DMS53 (cell line): Measurements from ENCODE around the gene TRPM7.
A peak's percentile ranks its signal among the peaks of the same experiment; 100 is the strongest.
"Not testable (repeated sequence)": the region's sequence is repeated elsewhere in the genome, so short reads cannot be mapped to it uniquely, and the experiment has no call there.

Source experiments
- DNase-seq: peaks from one replicate; lab custom pipeline; 2025; lab: John Stamatoyannopoulos, UW

Gene TRPM7, protein sequence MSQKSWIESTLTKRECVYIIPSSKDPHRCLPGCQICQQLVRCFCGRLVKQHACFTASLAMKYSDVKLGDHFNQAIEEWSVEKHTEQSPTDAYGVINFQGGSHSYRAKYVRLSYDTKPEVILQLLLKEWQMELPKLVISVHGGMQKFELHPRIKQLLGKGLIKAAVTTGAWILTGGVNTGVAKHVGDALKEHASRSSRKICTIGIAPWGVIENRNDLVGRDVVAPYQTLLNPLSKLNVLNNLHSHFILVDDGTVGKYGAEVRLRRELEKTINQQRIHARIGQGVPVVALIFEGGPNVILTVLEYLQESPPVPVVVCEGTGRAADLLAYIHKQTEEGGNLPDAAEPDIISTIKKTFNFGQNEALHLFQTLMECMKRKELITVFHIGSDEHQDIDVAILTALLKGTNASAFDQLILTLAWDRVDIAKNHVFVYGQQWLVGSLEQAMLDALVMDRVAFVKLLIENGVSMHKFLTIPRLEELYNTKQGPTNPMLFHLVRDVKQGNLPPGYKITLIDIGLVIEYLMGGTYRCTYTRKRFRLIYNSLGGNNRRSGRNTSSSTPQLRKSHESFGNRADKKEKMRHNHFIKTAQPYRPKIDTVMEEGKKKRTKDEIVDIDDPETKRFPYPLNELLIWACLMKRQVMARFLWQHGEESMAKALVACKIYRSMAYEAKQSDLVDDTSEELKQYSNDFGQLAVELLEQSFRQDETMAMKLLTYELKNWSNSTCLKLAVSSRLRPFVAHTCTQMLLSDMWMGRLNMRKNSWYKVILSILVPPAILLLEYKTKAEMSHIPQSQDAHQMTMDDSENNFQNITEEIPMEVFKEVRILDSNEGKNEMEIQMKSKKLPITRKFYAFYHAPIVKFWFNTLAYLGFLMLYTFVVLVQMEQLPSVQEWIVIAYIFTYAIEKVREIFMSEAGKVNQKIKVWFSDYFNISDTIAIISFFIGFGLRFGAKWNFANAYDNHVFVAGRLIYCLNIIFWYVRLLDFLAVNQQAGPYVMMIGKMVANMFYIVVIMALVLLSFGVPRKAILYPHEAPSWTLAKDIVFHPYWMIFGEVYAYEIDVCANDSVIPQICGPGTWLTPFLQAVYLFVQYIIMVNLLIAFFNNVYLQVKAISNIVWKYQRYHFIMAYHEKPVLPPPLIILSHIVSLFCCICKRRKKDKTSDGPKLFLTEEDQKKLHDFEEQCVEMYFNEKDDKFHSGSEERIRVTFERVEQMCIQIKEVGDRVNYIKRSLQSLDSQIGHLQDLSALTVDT (N-terminal part only)

DNA sequence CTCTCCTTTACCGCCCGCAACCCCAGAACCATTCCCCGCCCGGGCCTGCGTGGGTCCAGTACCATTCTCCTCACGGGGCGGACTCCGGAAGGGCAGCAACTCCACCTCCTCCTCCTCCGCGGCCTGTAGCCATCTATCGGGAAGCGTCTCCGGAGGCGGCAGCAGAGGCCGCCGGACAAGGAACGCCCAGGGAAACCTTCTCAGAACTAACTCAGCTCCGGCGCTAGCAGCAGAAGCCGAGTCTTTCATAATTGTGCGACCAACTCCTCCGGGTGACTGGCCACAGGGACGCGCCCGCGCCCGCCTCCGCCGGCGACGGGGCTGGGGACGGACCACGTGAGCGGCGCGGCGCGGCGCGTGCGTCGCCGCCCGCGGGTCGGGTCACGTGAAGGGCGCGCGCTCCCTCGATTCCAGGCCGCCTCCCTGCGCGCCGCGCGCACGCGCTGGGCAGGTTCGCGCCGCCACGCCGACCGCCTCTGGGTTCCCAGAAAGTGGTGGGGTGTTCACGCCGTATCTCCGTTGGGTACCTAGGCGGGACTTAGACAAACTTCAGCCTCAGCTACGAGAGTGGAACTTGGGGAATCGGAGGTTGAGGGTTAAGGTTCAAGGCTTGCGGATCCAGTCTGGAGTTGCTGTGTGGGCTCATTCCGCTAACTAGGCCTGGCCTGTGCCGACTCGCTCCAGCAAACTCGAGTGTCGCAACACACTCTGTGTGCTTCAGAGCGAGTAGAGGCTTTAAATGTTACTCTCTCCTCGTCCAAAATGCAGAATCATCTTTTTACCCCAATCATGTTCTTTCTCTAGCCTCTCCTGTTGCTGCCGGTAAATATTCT, at the start of gene TRPM7:
TSS of gene TRPM7 (minus strand) at position 329 of the 833 bp plus-strand sequence. CDS start at position 65, 264 bp downstream.
- DNase-seq, result peak; percentile 93

DNA sequence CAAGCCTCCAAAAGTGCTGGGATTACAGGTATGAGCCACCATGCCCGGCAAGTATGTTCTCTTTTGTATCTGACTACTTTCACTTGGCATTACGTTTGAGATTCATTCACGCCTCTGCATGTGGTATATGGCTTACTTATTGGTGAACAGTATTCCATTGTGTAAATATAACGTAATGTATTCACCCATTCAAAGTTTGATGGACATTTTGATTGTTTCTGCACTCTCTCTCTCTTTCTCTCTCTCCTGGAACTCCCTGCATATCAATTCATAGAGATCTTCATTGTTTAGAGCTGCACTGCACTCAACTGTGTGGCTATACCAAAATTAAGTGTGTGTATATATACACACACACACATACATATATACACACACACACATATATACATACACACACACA, 48.6 kb upstream of the TRPM7 start:
- no peak for DNase-seq

DNA sequence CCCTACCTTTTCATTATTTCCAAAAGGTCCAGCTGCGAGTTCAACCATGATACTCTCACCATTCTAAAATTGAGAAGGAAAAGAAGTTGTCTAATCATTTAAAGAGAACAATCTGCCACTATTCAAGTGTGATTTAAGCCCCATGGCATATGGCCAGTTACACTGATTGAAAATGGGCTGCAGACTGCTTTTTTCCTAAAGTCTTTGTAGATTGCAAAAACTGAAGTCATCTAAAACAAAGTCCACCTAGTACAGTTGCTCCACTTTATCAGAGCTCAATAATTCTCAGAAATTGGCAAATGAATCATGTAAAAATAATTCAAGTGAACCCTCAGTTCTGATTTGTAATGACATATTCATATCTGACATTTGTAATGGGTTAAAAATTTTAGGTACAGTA, 39.7 kb upstream of the TRPM7 start:
- DNase-seq, result no peak

DNA sequence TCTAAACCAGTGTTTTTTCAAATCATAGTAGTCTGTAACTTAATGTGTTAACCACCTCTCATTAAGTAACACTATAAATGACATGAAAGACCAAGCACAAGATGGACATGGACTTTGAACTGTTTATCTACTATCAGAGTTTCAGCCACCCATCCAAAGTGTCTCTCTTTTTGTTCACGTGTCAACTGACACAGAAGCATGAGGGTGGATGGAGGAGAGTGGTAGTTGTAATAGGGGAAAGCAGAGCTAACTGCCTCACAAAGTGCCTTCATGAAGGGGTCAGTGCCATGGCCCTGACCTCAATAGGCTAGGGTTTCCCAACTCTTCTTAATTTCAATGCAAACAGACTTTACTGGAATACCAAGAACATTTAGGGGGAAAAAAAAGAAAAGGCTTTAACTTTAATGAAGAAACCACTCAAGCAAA, 32.1 kb upstream of the TRPM7 start:
- DNase-seq, result peak; percentile 13

DNA sequence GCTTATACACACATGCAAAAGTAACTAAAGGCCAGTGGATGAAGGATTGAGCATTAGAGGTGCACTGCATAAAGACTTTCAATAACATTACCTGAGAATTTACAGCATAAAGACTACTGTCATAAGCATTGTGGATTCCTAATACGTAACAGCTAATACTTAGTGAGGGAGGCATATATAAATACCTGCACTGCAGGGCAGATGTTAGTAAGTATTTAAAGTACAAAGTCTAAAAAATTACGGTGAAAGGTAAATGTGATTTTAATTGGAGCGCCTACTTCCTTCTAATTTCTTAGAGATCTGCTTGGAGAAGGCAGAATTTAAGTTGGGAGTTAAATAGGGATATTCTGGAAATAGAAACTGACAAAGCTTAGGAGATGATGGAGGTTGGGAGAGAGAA, 25.4 kb upstream of the TRPM7 start:
- no peak for DNase-seq

DNA sequence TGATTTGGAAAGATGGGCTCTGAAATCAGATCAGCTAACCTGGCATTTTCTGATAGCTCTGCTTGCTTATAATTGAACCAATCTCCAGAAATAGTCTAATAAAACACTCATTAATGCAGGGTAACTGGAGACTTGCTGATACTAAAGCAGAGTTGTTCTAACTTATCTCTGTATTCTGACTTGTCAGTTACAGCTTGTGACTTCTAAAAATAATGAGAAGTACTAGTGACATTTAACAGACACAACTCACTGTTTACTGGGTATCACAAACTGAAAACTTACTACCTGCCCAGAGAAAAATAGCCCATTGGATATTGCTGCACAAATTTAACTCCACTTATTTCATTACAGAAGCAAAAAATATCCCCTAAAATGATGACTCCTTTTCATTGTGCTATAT, 24.0 kb upstream of the TRPM7 start:
- DNase-seq, result no peak

DNA sequence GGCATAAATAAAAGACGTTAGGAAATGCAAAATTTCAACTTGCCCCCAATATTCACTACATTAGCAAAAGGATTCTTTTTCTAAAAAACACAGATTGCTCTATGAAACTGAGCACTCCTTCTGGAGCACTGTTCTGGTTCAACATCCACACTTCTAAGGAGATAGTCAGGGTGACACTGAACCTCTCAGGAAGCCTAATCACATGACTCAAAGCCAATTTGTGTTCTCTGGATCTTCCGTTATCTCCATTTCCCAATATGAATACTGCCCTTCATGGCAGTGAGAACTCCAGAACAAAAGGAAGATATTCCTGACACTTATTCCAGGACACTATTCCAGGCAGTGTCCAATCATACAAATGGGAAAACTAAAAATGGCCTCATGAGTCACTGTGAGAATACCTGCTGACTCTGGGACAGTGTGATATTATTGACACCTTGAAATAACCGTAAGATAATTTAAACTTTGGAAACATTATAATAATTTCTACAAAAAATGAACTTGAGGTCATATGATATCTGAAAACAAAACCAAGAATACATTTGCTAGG, 21.4 kb upstream of the TRPM7 start:
- DNase-seq, result no peak

DNA sequence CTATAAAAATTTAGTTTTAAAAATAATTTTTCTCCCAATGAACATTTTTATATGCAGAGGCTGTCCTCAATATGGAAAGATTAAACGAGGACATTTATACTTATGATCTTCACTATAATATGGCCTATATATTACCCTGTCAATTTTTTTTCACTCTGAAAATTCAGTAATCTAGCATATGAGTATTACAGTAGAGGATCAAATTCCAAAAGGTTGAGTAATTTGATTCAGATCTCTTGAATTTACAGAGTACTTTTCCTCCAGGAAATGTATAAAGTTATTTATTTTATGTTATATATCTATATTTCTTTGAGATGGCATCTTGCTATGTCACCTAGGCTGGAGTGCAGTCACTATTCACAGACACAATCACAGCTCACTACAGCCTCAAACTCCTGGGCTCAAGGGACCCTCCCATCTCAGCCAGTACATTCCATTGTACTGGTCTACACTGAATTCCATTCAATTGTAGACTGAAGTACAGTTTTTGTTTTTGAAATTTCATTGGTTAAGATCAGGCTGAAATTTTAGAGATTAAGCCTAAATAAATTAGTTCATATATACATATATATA, 16.3 kb upstream of the TRPM7 start:
- no peak for DNase-seq

DNA sequence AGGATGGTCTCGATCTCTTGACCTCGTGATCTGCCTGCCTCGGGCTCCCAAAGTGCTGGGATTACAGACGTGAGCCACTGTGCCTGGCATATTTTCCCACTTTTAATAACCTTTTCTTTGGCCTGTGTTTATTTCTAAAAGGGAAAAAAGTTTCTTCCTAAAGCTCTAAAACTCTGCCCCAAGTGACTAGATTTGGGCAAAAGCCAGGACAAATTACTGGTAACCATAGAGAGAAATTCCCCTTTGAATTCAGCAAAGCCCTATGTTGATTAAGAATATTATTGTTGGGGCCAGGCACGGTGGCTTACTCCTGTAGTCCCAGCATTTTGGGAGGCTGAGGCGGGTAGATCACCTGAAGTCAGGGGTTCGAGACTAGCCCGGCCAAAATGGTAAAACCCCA, 11.5 kb upstream of the TRPM7 start:
- DNase-seq, result no peak

DNA sequence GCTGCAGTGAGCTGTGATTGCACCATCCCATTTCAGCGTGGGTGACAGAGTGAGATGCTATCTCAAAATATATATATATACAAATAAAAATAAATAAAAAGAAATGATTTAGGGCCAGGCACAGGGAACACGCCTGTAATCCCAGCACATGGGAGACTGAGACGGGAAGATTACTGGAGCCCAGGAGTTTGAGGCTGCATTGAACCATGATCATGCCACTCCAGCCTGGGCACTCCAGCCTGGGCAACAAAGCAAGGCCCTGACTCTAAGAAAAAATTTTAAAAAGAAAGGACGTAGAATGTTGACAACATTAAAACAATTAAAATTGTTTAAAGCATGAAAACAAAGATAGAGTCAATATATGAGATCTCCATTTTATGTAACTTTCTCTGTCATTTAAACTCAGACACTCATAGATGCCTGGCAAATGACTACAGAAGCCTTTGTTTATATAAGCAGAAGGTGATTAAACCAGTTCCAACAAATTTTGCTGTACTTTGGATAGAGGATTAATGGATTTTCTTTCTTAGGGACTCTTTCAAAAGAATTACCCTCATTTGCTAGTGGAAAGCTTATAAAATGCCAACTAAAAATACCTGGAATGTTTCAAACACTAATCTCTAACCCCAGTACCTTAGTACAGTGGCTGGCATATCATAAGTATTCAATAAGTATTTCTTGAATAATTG, 10.7 kb upstream of the TRPM7 start:
- DNase-seq, result no peak

DNA sequence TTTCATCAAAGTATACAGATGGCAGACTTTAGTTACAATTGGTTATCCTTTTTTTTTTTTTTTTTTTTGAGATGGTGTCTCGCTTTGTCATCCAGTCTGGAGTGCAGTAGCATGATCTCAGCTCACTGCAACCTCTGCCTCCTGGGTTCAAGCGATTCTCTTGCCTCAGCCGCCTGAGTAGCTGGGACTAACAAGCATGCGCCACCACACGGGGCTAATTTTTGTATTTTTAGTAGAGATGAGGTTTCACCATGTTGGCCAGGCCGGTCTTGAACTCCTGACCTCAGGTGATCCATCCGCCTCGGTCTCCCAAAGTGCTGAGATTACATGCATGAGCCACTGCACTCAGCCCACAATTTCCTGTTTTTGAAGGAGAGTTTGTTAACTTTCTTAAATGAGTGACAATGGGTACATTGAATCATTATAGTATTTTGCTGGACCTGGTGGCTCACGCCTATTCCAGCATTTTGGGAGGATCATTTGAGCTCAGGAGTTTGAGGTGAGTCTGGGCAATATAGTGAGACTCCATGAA, 8.1 kb upstream of the TRPM7 start:
- not testable (repeated sequence) for DNase-seq

DNA sequence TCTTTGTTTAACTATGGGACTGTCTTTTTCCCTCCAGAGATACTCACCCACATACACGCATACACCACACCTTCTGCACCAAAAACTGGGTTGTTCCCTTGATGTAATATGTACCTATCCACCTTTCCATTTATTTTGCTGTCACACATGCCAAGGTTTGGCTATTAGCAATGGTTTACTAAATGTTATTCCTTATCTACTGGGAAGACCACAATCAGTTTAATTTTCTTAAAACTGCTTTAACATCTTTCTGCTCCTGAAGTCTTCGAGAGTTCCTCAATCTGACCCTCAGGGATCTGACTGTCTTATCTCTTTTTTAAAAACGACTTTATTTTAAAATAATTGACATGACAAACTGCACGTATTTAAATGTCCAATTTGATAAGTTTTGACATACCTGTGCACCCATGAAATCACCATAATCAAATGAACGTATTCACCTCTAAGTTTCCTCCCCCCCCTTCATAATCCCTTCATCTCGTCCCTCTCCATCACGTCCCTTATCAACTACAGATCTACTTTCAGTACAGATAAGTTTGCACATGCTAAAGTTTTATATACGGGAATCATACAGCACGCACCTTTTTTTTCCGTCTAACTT, 805 bp upstream of the TRPM7 start:
- no peak for DNase-seq

DNA sequence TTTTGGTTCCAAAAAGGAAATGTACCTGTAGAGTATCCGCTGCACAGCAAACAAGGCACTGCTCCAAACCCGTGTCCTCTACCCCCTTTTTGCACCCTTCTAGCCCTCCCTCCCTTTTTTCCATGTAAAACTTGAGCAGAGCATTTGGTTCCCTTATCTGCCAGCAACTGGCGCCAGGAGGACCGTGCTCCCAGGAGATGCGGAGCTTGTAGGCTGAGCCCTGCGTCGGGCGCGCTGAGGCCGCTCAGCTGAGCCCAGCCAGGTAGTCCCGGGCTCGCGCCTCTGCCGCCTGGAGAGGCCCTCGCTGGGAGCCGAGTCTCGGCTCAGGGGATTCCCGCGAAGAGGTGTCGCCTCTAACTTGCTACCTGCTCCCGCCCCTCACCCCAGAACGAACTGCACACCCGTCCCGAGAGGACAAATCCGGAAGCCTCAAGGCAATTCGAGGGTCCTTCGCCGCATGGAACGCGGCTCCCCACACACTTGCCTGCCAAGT, 575 bp downstream of the TRPM7 start:
- peak; percentile 79 for DNase-seq

DNA sequence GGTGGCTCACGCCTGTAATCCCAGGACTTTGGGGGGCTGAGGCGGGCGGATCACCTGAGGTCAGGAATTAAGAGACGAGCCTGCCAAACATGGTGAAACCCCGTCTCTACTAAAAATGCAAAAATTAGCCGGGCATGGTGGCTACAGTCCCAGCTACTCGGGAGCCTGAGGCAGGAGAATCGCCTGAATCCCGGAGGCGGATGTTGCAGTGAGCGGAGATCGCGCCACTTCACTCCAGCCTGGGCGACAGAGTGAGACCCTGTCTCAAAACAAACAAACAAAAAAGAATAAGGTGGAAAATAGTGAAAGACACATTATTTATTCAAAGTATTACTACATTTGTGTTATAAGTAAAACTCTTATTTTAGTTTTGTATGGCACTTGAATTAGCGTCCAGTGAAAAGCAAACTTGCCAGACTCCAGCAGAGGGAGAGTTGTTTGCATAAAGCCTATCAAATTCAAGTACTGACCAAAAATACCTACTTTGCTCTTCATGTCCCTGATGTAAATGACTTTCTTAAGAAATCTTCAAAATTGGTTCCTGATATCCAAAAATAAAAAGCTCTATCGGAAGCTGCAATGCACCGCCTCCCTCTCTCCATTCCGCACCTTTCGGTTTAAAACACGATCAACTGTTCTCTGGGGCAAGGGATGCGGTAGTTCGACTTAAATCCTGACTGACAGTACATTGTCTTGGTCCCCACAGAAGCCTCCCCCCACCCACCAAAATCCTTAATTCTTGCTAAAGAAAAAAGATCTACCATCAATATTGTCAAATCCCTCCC, 1.2 kb downstream of the TRPM7 start:
- DNase-seq, result peak; percentile 19

DNA sequence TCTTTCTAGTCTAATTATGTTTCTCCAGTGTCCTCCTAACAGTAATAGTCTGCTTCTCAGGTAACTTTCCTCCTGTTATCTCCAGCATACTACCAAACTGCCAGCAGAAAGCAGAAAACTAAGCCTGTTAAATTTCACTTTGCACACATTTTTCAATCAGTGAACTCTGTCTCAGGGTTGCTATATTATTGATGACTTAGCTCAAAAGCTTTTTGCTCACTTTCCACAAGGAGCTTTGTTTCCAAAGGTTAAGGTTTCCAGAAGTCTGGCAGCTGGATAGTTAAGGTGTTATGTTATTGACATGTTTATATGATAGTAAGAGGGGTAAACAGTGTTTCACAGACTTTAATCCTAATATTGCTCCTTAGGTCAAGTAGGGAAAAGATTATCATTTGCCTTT, 5.1 kb downstream of the TRPM7 start:
- DNase-seq, result no peak

DNA sequence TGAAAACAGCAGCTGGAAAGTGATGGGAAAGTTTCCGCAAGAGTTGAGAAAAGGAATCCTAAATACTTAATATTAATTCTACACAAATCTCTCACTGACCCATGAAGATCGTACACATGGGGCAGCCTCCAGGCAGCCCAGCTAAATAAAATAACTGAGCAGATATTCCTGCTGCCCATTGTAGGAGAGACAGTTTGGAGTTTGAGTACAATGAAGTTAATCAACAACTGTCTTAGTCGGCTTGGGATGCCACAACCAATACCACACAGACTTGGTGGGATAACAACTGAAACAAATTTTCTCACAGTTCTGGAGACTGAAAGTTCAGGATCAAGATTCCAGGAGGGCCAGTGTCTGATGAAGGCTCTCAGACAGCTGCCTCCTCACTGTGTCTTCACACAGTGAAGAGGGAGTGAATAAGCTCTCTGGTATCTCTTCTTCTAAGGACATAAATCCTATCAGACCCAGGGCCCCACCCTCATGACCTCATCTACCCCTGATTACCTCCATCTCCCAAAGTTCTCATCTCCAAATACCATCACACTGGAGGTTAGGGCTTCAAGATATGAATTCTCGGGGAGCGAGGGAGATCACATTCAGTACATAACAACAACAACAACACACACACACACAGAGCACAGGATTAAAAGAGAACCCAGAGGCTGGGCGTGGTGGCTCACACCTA, 9.7 kb downstream of the TRPM7 start:
- no peak for DNase-seq

DNA sequence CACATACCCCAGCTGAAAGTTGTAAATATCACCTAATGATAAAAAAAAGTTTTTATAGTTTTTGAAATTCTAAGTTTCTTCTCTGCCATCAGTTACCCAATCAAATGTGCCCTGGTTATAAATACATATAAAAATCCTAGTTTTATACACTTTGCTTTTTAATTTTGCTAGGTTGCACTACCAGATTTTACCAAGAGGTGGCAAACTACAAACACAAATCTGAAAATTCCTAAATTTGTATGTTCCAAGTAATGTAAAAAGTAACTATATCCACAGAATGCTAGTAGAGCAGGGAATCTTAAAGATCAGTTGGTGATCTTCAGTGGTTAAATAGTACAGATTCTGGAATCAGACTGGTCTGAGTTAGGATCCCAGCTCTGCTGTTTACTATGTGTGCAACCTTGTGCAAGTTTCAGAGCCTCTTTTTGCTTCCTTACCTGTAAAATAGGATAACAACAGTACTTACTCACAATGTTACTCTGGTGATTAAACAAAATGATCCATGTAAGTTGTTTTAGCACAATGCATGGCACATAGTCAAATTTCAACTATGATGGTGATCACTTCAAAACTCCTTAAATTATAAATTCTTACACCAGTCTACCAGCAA, 11.0 kb downstream of the TRPM7 start:
- peak; percentile 34 for DNase-seq
